Measurements from ENCODE around the gene FXYD2.
"Not testable (repeated sequence)": the region's sequence is repeated elsewhere in the genome, so short reads cannot be mapped to it uniquely, and the experiment has no call there.

Gene FXYD2

GRCh38 chr11:117819096-117820040 is 5.2 kb downstream of the FXYD2 start:
- DNase-seq, result peak; percentile 26

GRCh38 chr11:117818041-117818873 is 6.3 kb downstream of the FXYD2 start:
- no peak for DNase-seq

- DNase-seq, result peak; percentile 85
Observed at GRCh38 chr11:117817368-117818040, 7.0 kb downstream of the FXYD2 start.

GRCh38 chr11:117816846-117817367 is 7.6 kb downstream of the FXYD2 start:
- no peak for DNase-seq

GRCh38 chr11:117816151-117816741 is 8.3 kb downstream of the FXYD2 start:
- no peak for DNase-seq

- DNase-seq, result no peak
Observed at GRCh38 chr11:117815262-117815803, 9.2 kb downstream of the FXYD2 start.

- peak; percentile 97 for DNase-seq
Observed at GRCh38 chr11:117814766-117815261, 9.7 kb downstream of the FXYD2 start.

GRCh38 chr11:117814204-117814765 is 10.3 kb downstream of the FXYD2 start:
- DNase-seq, result no peak

GRCh38 chr11:117810056-117810451 is 14.5 kb downstream of the FXYD2 start:
- DNase-seq, result not testable (repeated sequence)

- DNase-seq, result peak; percentile 41
Observed at GRCh38 chr11:117809236-117810055, 15.1 kb downstream of the FXYD2 start.

- DNase-seq, result no peak
Observed at GRCh38 chr11:117808784-117809183, 15.8 kb downstream of the FXYD2 start.

- DNase-seq, result peak; percentile 73
Observed at GRCh38 chr11:117807482-117808327, 16.8 kb downstream of the FXYD2 start.

- DNase-seq, result no peak
Observed at GRCh38 chr11:117806846-117807245, 17.7 kb downstream of the FXYD2 start.

GRCh38 chr11:117805045-117805444 is 19.5 kb downstream of the FXYD2 start:
- no peak for DNase-seq

GRCh38 chr11:117803896-117804295 is 20.6 kb downstream of the FXYD2 start:
- DNase-seq, result no peak

GRCh38 chr11:117799634-117800033 is 24.9 kb downstream of the FXYD2 start:
- DNase-seq, result no peak

- peak; percentile 40 for DNase-seq
Observed at GRCh38 chr11:117796872-117797529, 27.5 kb downstream of the FXYD2 start, which contains the start of gene DSCAML1. DSCAML1 (minus strand) TSS chr11:117797216; CDS start chr11:117797079, 137 bp downstream.

GRCh38 chr11:117796456-117796871 is 28.1 kb downstream of the FXYD2 start:
- DNase-seq, result no peak
